ENCODE measurements around the gene ADAM12.
A peak's percentile ranks its signal among the peaks of the same experiment; 100 is the strongest.

Gene ADAM12

DNA sequence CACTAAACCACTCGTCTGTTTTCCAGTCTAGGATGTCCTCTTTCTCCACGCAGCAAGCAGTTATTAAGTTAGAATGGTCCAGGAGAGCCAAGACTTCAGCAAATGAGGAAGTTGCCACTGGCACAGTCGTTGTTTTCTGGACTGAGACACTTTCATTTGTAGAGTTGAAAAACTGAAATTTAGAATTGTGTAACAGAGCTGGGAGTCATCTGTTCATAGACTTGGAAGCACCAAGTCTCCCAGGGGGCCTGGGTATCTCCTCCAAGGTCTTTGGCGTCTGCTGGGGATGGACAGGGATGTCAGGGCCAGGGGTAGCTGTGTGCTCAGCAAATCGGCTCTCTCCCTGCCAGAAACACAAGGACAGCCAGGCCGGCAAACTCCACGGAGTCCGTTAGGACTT, 283.5 kb downstream of the ADAM12 start:
- DNase-seq, result no peak

DNA sequence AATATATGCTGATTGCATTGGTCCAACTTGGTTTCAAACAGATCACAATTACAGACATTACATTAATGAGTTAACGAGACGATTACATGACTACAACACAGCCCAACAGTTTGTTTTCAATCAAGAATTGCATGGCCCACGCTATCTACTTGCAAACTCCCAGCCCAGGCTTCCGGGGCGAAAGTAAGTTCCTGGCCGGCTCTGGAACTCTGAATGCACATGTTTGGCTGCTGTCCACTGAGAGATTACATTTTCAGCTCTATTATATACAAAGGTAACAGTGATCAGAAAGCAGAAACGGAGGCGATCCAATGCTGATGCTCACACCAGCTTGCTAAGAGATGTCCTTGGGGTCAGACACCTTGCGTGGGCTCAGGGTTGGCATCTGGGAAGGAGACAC, 285.6 kb downstream of the ADAM12 start:
- DNase-seq, result no peak

DNA sequence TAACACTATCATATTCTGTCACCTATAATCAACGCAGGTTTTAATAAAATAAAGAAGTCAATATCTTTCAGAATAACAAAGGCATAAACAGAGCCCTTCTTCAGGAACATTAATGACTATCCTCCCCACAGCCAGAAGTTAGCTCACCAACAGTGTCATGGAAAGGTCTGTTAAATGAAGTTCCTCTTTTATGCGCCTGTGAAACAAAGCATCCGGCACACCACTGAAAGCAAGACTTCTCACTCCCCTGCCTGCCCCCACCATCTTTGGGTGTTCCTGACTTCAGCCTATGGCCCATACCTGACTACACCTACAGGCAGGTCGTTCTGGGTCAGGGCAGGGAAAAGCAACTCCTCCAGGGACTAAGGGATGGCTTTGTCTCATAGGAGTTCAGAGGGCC, 286.5 kb downstream of the ADAM12 start:
- DNase-seq, result no peak

DNA sequence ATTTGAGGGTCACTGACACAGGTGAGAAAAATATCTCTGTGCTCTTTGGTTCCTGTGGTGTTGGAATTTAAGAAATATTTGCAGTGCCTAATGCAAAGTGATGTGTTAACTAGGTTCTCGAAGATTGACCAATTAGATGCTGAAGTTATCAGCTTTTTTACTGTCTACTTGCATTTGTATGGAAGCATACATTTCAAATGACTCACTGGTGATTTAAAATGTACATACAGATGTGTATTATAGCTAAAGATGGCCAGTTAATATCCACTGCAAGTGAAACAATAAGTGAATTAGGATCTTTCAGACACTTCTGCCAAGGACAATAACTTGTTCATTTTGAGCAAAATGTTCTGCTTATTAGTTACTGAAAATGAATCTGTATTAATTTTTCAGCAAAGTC, 287.0 kb downstream of the ADAM12 start:
- DNase-seq, result no peak

DNA sequence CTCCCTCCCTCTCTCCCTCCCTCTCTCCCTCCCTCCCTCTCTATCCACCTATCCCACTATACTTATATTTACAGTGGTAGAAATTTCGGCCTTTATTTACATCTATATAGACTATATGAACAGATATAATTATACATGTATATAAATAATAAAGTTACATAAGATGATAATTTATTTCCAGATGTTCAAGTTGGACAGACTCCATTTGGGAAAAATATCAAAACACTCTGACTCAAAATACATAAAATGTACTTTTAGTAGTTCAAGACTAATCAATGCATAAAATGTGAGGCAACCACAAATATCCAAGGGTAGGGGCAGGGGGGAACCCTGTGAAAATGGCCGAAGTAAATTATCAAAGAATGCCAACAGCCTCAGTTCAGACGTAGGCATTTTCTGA, 288.9 kb downstream of the ADAM12 start:
- no peak for DNase-seq

DNA sequence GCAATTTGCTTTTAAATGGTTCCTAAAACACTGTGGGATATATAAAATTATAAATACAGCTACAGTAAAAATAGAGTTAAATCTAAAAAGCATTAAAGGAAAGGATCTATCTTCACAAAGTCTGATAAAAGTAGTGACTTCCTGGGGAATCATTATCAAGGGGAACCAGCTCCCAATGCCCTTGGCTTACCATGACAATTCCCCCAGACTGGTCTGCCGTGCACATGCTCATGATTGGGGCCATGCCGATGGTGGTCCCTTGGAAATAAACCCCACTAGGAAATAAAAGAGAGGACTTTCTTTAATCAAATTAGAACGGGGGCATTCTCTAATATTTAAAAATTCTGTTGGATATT, 290.1 kb downstream of the ADAM12 start:
- no peak for DNase-seq

DNA sequence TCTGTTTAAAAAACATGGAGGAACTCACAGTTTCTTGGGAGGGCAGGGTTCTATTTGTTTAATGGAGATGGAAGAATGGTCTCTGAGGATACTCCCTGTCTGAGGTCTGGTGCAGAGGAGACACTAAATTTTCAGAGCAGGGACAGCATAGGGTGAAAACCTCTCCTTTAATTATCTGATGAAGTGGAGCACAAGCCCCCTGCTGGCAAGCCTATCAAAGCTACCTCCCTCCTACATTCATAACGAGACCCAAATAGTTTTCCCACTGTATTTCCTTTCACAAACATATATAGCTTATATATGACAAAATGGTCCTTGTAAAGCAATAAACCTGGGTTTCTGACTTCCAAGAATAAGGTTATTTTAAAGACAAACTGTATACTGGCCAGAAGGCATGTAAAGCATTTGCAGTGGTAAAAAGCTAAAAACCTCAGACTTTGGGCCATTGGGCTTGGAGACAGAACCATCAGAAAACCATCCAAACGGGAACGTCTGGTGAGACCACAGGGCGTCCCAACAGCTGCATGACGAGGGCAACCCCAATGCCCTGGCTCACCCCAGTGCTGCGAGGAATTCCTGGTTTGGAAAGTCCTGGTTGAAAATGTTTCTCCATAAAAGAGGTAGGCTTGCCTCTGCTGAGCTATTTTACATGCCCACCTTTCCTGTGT, 290.6 kb downstream of the ADAM12 start:
- DNase-seq, result no peak

DNA sequence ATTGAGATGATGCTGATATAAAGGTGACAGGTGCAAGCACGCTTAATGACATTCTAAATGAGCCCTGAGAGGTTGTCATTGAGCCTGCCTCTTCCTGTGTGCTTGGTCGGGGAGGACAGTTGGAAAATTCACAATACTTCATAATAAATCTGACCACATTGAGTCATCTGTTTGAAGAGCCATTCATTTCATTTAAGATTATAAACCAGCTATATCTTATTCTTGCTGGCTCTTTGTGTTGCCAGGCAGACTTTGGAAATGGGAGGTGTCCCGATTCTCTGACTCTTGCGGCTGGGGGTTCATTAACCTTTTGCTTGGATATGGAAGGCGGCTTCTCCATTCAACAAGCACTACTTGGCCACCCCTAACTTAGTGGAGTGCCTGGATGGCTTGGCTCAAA, 293.7 kb downstream of the ADAM12 start:
- peak in 1 of 3 experiments; percentile 8 for DNase-seq

DNA sequence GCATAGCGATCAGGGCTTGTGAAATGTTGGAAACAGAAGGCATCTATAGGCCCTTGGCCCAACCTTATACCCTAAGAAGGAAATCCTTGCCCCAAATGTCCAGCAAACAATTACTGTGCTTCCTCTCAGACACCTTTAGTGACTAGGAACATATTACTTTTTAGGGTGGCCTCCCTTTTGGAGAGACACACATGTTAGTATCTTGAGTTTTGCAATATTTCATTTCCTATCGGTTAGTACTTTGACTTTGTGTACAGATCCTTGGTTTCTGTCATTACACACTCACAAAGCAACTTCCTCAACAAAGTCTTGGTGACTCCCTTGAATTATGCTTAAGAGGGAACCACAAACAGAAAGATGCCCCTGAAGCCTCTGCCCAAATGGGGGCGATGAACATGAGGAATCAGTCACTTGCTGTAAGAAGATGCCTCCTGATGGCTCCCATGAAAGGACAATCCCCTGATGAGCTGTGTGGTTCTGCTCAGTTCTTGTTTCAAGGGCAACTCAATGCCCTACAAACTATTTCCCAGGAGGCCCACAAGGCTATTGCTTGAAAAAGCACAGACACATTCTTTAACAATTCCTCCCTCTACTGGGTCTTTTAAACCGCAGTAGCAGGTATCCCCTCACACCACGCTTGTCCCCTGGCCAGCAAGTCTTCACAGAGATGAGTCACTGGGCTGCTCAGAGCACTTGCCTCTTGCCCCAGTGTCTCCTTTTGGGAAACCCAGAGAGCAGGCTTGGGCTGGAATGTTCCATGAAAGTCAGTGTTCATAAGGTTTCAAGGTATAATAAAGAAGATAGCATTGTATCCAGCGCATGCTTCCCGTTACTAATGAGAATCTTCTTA, 295.7 kb downstream of the ADAM12 start:
- no peak for DNase-seq

DNA sequence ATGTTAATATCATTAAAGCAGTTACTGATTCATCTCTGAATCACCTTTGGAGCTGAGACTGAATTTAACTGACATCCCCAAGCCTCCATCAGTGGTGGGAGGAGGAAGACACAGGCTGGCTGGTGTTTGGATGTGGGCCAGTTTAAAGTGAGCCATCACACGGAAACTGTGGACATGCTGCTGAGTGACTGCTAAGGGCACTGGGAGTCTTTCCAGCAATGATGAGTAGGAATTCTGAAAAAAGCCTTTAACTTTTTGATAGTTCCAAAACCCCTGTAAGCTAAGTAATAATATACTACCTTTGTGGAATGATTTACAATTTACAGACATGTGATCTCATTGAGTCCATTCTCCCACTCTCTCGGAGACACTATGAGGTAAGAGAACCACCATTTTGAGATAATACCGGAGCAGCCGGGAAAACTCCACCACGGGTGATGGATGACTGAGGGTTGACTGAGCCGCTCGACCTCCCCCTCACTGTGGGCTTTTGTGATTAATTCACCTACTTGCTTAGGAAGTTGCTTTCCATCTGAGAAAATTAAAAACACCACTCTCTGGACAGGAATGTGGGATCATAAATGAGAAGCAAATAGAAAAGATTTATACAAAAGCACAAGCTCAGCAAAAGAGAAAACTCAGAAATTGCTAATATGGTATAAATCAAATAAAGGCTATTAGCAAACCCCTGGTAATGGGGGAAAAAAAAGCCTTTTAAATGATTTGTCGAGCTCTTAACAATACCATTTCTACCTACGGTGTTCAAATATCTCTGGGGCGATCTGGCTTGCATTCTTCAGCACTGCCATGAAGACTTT, 297.2 kb downstream of the ADAM12 start:
- DNase-seq, result no peak

DNA sequence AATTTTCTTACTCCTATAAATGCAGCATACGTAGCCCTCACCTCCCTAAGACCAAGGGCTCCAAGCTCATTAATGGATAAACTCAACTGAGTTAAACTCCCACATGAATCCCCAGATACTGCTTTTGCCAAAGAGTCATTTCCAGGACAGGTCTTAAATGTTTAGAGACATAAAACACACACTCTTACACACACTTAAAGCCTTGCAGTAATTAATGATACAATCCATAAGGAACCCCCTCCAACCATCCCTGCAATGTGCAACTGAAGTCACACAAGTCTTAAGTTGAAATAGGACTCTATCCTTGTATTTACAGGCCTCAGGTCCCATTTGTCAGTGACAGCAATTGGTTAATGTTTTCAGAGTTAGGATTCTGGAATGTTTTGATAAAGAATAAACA, 297.8 kb downstream of the ADAM12 start:
- DNase-seq, result no peak

DNA sequence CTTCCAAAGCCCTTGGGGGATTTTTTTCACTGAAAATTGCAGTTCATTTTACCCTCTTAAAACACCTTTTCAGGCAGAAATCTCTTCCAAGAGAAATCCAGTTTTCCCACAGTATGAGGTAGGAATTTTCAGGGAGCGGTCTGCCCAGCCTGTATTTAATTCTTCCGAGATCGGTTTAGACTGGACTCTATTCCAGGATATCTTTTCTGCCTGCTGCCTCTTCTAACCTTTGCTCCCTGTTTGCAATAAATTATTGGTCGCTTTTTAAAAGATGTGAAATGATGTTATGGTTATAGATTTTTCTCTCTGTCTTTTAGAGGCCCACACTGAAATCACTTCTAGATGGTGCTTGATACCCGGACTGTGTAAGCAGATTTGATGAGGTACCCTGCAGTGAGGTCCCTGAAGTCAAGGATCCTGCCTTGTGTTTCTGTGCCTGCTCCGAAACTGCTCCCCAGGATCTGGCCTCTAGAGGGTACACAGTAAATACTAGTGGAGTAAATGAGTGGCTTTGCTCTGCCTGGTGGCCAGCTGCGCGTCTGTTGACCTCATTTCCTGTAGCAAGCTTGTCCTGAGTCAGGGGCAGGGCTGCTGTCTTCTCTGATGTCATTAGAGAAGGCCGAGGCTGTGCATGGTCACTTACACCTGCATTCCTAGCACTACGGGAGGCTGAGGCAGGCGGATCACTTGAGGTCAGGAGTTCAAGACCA, 300.3 kb downstream of the ADAM12 start:
- DNase-seq, result peak in 1 of 3 experiments; percentile 35

DNA sequence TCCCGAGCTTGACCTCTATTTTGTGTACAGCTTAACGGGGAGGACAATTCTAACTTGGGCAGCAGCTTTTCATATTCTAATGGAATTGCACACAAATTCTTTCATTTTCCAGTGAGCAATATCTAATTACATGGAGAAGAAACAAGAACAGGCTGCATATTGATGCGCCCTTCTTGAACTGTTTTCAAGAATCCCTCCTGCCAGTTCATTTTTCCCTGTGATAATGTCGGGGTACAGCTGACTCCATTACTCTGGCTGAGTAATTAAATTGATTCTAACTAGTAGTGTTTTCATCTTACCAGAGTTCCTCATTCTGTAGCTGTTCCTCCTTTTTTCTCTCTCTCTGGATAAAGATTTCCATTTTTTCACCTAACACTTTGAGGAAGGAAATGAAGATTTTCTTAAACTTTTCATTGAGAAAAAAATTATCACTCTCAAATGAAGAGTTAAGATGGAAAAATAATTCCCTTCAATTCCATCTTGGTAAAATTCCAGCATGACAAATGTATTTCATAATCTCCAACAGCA, 301.1 kb downstream of the ADAM12 start:
- no peak for DNase-seq

DNA sequence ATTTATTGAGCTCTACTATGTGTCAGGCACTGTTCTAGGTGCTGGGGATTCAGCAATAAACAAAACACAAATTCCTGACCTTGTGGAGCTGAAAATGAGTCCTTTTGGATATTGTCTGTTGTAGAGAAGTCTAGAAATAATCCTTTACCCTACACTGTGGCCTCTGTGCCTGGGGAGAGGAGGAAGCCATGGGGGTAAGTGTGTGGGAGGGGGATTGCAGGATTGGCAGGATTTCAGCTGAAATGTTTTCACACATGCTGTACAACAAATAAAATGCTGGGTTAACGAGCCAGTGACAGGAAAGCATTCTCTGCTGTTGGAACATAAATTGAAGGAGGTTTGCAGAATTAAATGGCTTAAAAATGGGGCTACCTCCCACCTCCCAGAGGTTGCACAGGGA, 302.5 kb downstream of the ADAM12 start:
- DNase-seq, result no peak

DNA sequence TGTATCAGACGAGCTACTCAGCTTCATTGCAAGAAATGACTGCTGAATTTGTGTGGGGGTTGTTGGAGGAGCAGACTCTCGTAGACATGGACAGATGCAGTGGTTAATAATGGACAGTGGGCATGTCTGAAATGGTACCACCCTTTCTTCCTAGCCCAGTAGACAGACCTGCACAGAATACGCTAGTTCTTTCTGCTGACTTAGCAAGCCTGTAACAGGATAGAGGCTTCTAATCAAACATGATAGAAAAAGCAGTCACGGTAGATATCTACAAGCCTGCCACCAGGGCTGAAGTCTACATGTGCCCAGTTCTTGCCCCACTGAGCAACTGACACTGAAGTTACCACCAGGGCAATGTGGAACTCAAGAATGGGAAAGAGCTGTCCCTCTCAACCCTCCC, 303.9 kb downstream of the ADAM12 start:
- no peak for DNase-seq

DNA sequence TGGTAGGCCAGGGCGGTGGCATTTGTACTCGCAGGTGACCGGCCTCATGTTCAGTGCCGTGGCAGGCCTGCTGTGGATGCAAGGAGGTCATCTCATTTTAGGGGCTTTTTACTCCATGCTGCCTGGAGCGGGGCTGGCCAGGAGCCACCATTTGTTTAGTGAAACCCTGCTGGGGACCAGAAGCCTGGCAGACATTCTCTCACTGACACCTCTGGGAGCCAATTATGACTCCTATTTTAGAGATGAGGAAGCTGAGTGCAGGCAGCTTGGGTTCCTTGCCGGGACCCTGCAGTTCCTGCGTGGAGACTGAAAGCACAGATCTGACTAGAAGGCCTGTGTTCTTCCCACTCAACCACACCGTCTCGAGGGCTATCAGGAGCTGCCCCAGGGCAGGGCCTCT, 305.3 kb downstream of the ADAM12 start:
- no peak for DNase-seq

DNA sequence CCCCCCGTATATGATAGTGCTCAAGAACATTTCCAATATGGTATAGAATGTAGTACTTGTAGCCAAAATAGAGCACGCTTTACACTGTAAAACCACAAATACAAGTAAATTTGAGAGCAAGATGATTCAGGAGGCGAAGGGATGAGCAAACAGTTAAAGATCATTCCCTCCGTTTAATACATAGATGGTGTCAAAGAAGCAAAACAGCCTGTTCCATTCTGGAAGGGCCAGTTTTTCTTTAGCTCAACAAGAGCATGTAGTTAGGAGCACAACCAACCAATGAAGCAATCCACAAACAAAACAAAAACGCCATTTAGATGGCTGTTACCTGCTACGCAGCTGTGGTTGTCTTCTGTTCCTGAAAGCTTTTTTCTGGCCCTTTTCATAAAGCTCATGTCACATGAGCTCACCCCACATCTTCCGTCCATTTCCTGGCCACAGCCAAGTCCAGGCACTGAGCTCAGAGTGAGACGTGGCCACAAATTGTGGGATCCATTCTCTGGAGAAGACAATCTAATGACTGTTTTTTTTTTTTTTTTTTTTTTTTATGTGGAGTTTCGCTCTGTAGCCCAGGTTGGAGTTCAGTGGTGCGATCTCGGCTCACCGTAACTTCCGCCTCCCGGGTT, 306.3 kb downstream of the ADAM12 start:
- DNase-seq, result no peak

DNA sequence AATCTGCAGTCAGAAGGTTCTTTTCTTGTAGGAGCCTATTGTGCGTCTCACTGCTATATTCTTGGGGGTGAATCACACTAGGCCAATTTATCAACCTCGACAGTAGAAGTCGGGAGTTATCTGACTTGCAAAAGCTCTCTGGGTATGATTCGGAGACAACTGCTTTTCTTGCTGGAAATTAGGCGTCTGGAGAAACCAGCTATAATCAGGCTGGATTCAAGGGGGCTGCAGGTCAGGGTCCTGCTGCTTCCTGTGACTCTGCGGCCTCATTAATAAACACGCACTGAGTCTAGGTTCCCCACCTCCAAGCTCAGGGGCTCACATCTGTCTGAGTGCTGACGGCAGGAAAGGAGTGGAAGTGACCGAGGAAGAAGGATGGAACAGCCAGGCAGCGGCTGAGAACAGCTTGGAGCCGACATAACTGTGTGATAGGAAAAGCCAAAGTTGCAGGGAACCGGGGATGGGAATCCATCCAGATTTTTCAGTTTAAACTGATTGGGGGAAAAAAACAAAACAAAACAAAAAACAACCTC, 307.3 kb downstream of the ADAM12 start:
- no peak for DNase-seq

DNA sequence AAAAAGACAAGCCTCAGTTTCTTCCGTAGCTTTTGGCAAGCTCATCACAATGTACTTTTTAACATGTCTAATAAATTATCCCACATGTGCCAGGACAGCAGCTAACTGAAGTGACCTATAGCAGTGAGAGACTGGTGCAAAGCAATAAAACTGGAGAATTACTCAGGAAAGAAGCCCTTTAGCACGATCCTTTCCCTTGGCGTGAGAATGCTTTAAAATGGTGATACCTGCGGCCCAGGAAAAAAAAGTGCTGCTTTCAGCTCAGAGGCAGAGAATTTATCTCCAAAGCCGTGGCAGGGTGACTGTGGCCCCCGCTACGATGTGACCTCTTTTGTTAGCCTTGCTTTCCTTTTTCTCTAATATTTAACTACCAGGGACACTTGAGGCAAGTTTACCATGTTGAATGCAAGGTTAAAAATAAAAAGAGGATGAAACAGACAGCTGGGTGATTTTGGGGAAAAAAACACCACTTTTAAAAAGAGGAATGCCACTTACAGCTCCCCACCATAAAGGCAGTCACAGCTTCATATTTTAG, 307.9 kb downstream of the ADAM12 start:
- no peak for DNase-seq

DNA sequence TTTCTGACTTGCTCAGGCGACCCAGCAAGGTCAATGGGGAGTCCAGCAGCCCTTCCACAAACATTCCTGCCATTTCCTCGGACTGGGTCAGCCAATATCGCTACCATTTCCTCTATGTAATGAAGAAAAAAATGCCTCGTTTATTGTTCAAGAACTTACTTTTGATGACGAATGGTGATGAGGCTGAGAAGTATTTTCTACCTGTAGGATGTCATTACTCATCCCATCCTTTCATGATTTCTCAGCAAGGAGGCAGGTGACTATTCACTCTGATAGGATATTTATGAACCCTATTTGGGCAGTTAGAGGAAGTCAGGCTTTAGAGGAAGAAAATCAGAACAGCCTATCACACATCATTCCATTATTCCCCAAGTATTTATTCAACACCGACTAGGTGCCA, 313.3 kb downstream of the ADAM12 start:
- DNase-seq, result no peak

DNA sequence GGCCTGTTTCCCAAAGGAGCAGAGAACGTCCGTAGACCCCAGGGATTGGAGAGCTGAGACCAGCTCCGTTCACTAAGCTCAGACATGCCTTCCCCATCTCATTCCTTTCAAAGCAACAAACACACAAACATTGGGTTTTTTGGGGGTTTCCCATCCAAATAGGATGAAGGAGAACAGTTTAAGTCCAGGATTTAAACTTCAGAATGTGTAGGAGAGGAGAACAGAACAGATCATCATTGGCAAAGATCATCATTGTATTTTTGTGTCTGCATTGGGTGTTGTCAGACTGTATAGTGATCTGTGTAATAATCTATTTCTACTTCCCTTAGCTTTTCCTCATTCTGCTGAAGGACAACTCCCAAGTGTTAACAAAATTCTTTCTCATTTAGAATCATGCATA, 314.0 kb downstream of the ADAM12 start:
- DNase-seq, result no peak

DNA sequence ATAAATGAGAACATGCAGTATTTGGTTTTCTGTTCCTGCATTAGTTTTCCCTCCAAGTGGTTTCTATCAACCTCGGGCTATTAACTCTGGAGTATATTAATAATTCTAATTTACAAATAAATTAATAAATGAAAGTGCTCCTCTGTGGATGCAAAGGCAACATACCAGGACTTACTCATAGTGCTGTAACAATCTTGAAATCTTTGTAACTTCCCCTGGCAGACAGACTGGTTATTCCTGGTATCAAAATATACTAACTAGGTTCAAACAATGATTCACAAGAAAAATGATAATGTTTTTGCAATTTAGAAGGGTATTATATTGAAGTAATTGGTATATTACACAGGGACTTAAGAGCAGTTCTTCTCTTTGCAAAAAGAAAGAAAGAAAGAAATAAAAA, 314.7 kb downstream of the ADAM12 start:
- no peak for DNase-seq

Measured in NCI-H1417 (cell line).